HG03064 (cell line): ENCODE results near the gene RNF157.
"Not testable (repeated sequence)": the region's sequence is repeated elsewhere in the genome, so short reads cannot be mapped to it uniquely, and the experiment has no call there.

Experiments used
- ATAC-seq: cut with Tn5 transposase; IDR thresholded peaks from one replicate; pipeline ENCODE4 v1.9.1; 2021; ENCODE audit warnings: low read depth; ENCODE audit not compliant: unreplicated experiment

RNF157 gene

GRCh38 chr17:76236603-76237002 is 3.7 kb downstream of the RNF157 start:
- ATAC-seq: no peak

- no peak for ATAC-seq
Observed at GRCh38 chr17:76235883-76236282, 4.4 kb downstream of the RNF157 start.

DNA sequence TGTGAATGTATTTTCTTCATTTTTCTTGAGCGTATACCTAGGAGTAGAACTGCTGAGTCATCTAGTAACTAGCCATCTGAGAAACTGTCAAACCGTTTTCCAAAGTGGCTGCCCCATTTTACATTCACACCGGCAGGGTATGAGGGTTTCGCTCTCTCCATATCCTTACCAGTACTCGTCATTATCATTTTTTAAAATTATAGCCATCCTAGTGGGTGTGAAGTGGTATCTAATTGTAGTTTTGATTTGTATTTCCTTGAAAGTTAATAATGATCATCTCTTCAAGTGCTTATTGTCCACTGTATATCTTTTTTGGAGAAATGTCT is 6.0 kb downstream of the RNF157 start:
- ATAC-seq: no peak

DNA sequence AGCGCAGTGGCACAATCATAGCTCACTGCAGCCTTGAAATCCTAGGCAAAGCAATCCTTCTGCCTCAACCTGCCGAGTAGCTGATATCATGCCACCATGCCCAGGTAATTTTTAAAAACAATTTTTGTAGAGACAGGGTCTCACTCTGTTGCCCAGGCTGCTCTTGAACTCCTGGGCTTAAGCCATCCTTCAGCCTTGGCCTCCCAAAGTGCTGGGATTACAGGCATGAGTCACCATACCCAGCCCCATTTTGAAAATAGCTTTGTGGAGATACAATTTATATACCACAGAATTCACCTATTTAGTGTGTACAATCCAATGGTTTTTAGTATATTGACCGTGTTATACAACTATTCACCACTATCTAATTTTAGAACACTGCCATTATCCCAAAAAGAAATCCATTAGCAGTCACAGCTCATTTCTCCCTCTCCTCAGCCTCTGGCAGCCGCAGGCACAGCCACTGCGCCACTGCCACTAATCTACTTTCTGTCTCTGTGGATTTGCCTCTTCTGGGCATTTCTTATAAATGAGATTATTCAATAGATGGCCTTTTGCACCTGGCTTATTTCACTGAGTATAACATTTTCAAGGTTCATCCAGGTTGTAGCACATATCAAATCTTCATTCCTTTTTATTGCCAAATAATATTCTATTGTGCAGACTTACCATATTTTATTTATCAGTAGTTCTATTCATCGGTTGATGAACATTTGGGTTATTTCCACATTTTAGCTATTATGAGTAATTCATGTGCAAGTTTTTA is 6.5 kb downstream of the RNF157 start:
- ATAC-seq: no peak

- ATAC-seq: no peak
Observed at GRCh38 chr17:76232342-76232741, 8.0 kb downstream of the RNF157 start.

GRCh38 chr17:76226749-76227148 is 13.5 kb downstream of the RNF157 start:
- not testable (repeated sequence) for ATAC-seq

DNA sequence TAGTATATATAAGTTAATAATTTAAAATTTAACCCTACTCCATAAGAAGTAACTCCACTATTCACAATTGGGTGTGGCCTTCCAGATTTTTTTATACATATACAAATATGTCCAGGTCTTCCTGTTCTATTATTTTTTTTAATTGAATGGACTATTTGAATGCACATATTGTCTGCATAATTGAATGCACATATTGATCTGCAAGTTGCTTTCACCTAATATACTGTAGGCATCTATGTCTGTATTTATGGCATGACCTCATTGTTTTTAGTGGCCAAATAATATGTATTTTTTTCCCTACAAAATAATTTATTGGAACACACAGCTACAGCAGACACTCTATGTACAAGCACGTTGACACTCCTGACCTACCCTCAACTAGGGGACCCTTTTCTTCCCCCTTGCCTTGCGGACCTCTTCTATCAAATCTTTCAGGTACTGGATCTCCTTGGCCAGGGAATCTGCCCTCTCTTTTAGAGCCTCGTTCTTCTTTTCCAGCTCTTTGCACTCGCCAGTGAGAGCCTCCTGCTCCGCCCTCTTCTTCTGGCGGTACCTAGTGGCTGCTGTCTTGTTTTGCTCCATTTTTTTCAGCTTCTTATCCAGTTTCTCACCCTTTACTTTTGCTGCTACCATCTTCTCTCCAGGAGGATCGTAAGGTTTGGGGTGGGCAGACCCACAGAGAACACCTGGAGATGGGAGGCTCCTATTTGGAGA is 14.8 kb downstream of the RNF157 start:
- not testable (repeated sequence) for ATAC-seq

DNA sequence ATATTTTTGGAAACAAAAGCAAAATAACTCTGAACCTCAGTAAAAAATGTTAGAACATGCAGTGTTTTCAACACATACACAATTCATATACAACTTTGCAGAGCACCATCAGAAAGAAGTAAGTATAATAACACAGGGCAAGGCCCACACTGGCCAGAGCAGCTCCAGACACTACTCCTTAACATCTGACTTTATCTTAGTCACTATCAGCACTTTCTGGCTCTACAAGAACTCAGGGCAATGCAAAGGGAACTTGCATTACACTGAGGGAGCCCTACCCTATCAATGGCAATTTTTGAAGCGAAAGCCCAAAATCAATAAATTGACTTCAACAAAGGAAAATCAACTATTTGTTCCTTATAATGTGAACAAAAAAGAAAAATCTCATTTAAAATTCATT is 16.5 kb downstream of the RNF157 start:
- ATAC-seq: no peak

- no peak for ATAC-seq
Observed at GRCh38 chr17:76219670-76220383, 20.5 kb downstream of the RNF157 start.

- ATAC-seq: no peak
Observed at GRCh38 chr17:76217081-76217480, 23.2 kb downstream of the RNF157 start.

DNA sequence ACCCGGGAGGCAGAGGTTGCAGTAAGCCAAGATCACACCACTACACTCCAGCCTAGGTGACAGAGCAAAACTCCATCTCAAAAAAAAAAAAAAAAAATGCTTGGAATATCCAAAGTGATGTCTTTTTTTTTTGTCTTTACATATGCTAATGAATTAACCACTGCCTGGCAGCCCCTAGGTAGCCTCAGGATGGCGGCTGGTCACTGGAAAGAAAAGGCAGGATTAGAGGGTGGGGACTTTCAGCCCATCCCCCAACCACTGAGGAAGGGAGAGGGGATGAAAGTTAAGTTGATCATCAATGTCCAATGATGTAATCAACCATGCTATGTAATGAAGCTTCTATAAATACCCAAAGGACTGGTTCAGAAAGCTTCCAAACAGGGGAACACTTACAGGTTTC is 26.8 kb downstream of the RNF157 start:
- no peak for ATAC-seq

DNA sequence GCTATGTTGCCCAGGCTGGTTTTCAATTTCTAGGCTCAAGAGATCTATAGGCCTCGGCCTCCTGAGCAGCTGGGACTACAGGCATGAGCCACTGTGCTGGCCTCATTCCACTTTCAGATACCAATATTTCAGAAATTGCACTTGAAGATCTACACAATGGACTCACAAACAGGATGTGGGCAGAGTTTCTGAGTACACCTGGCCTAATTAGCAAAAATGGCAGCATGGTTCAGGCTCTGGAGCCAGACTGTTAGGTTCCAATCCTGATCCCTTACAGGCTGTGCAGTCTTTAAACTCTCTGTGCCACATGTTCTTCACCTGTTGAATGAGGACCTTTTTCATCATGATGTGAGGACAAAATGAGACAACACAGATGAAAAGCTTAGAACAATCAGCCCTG is 32.2 kb downstream of the RNF157 start:
- ATAC-seq: no peak

- ATAC-seq: no peak
Observed at GRCh38 chr17:76207275-76208059, 32.8 kb downstream of the RNF157 start.

DNA sequence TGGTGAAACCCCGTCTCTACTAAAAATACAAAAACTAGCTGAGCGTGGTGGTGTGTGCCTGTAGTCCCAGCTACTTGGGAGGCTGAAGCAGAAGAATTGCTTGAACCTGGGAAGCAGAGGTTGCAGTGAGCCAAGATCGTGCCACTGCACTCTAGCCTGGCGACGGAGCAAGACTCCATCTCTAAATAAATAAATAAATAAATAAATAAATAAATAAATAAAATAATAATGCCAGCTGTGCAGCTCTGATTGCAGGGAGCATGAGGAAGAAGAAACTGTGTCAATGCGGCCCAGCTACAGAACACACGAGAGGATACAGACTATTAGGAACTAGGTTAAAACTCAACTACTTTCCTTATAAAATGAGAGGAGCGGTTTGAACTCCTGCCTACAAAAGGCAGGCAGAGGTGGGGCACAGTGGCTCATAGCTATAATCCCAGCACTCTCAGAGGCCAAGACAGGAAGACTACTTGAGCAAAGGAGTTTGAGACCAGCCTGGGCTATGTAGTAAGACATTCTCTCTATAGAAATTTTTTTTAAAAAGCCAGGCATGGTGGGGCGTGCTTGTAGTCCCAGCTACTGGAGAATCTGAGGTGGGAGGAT is 34.6 kb downstream of the RNF157 start:
- ATAC-seq: not testable (repeated sequence)

DNA sequence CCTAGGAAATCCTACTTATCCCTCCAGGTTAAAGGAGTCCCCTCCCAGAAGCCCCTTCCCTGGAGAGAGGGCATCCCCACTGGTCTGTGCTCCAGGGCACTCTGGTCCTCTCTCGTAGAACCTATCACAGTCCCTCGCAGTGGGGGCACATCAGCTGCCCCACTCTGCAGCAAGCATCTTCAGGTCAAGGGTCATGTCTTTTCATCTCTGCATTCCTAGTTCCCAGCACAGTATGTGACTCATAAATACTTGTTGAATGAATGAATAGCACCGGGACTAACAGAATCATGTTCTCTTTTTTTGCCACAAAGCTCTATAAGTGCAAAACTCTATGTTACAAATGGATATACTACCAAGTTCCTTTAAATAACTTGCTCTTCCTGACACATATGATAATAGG is 36.0 kb downstream of the RNF157 start:
- ATAC-seq: no peak

DNA sequence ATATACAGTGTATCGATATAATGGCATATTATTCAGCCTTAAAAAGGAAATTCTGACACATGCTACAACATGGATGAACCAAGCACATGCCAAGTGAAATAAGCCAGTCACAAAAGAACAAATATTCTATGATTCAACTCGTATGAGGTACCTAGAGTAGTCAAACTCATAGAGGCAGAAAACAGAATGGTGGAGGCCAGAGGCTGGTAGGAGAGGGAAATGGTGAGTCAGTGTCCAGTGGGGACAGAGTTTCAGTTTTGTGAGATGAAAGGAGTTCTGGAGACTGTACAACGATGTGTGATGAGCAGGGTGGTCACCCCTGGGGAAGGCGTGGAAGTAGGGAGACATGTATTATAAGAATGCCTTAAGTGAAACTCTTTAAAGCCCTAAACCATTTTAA is 39.9 kb downstream of the RNF157 start:
- ATAC-seq: no peak

DNA sequence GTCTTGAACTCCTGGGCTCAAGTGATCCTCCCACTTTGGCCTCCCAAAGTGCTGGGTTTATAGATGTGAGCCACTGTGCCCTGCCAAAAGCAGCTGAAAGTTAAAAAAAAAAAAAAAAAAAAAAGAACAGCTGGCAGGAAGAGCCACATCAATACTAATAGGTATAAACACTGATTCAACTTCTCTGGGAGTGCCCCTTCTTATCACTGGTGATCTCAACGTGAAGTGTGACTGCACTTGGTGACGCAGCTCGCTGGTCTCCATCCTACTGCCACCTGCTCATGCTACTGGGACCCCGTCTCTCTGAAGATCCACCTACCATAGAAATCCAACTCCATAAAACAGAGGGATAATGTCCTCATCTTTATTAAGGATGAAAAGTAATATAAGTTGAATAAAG is 40.8 kb downstream of the RNF157 start:
- ATAC-seq: no peak

GRCh38 chr17:76198702-76199101 is 41.6 kb downstream of the RNF157 start:
- no peak for ATAC-seq

- ATAC-seq: no peak
Observed at GRCh38 chr17:76197911-76198310, 42.4 kb downstream of the RNF157 start.

GRCh38 chr17:76196675-76197074 is 43.6 kb downstream of the RNF157 start:
- no peak for ATAC-seq
